GM18909 (cell line): Measurements from ENCODE around the gene RCC1.
"Not testable (repeated sequence)": the region's sequence is repeated elsewhere in the genome, so short reads cannot be mapped to it uniquely, and the experiment has no call there.

Experiments used
- ATAC-seq: cut with Tn5 transposase; IDR thresholded peaks from one replicate; pipeline ENCODE4 v1.9.1; 2021; ENCODE audit warnings: mild to moderate bottlenecking; ENCODE audit not compliant: unreplicated experiment, poor library complexity

Gene RCC1

GRCh38 chr1:28540651-28541050, 34.8 kb downstream of the RCC1 start:
- ATAC-seq: no peak

DNA sequence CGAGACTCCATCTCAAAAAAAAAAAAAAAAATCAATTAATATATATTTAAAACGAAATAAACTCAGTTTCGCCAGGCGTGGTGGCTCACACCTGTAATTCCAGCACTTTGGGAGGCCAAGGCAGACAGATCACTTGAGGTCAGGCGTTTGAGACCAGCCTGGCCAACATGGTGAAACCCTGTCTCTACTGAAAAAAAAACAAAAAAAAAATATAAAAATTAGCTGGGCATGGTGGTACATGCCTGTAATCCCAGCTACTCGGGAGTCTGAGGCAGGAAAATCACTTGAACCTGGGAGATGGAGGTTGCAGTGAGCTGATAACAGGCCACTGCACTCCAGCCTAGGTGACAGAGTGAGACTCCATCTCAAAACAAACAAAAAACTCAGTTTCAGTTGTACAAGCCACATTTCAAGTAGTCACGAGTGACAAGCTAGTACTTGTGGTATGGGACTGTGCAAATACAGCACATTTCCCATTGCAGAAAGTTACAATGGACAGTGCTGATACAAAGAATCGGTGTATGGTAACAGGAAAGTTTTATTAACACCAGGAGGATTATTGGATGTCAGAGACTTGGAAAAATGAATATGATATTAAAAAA, 35.7 kb downstream of the RCC1 start:
- ATAC-seq: not testable (repeated sequence)

DNA sequence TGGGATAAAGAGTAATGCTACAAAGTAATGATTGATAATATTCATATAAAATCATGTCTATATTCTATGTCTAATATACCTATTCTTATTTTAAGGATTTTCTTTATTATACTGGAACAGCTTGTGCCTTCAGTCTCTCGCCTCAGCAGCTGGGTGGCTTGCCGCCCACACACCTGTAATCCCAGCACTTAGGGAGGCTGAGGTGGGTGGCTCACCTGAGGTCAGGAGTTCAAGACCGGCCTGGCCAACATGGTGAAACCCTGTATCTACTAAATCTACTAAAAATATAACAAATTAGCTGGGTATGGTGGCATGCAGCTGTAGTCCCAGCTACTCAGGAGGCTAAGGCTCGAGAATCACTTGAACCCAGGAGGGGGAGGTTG, 39.4 kb downstream of the RCC1 start:
- no peak for ATAC-seq

DNA sequence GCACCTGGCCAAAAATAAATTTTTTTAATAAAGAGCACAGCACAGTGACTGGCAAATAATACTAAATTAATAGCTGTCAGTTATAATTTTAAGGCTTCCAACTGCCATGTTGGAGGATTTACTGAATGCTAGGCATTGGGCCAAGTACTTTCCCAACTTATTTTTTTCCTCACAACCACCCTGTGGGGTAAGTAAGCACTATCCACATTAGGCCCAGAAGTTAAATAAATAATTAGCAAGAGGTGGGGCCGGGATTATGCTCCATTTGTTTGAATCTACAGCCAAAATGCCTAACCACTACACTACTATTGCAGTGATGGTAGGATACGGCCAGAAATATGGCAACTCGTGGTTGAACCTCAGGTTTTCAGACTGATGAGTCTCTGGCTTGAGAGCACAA, 42.5 kb downstream of the RCC1 start:
- no peak for ATAC-seq

GRCh38 chr1:28551381-28551780, 45.5 kb downstream of the RCC1 start:
- no peak for ATAC-seq

- peak; percentile 89 for ATAC-seq
Measured at GRCh38 chr1:28552758-28553663, 47.2 kb downstream of the RCC1 start, which contains the start of gene TRNAU1AP. Gene TRNAU1AP (plus strand): TSS chr1:28553085. CDS start chr1:28553111, 26 bp downstream.

DNA sequence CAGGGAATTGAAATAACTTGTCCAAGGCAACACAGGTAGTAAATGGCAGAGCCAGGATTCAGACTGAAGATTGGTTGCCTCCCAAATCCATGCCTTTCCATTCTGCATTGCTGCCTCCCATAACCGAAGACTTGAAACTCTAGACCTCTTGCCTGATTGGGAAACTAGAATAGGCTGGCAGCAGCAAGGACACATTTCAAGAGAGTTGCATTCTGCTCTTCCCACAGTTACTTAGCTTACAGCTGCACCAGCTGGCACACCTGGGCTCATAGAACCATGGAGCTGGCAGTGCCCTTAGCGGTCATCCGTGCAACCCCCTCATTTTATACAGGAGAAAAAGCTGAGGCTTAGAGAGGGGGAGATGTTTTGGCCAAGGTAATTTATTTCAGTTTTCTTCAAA, 55.0 kb downstream of the RCC1 start:
- ATAC-seq: no peak

- no peak for ATAC-seq
Measured at GRCh38 chr1:28564310-28564709, 58.5 kb downstream of the RCC1 start.

DNA sequence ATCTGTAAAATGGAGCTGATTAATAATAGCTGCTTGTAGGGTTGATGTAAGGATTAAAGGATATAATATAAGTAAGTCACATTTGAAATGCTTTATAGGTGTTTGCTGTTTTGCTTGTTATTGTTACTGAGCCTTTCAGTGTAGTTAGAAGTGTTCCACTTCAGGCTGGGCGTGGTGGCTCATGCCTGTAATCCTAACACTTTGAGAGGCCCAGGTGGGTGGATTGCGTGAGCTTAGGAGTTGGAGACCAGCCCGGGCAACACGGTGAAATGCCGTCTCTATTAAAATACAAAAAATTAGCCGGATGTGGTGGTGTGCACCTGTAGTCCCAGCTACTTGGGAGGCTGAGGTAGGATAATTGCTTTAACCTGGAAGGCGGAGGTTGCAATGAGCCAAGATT, 59.2 kb downstream of the RCC1 start:
- ATAC-seq: no peak

DNA sequence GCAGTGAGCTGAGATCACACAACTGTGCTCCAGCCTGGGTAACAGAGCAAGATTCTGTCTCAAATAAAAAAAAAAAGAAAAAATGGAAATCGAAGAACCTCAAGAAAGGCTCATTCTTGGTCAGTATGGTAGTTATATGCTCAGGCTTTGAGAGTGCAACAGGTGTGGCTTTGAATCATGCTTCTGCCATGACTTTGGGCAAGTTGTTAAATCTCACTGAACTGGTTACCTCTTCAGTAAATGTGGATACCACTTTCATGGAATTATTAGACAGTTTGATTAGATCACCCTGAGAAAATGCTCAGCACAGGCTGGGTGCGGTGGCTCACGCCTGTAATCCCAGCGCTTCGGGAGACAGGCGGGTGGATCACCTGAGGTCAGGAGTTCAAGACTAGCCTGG, 59.9 kb downstream of the RCC1 start:
- no peak for ATAC-seq

DNA sequence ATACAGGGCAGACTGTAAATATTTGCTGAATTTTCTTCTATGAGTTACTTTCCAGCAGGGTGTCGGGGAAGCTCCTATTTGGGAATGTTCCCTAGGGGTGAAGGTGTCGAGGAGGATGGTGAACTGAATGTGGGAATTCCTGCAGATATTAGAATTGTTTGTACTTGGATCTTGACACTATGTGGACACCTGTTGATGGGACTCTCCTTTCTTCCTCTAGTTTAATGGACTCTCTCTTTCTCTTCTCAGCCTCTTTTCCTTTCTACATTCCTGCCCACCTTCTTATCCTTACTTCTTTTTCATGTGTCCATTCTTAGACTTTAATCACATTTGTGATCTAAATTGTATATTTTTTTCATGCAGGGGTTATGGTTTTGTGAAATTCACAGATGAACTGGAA, 61.1 kb downstream of the RCC1 start:
- no peak for ATAC-seq

GRCh38 chr1:28571911-28572310, 66.1 kb downstream of the RCC1 start:
- no peak for ATAC-seq

- not testable (repeated sequence) for ATAC-seq
Measured at GRCh38 chr1:28572891-28573290, 67.0 kb downstream of the RCC1 start.

DNA sequence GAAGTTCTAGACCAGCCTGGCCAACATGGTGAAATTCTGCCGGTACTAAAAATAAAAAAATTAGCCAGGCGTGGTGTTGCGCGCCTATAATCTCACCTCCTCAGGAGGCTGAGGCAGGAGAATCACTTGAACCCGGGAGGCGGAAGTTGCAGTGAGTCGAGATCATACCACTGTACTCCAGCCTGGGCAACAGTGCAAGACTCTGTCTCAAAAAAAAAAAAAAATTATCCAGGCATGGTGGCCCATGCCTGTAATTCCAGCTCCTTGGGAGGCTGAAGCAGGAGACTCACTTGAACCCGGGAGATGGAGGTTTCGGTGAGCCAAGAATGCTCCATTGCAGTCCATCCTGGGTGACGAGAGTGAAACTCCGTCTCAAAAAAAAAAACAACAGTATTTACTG, 67.7 kb downstream of the RCC1 start:
- ATAC-seq: no peak

DNA sequence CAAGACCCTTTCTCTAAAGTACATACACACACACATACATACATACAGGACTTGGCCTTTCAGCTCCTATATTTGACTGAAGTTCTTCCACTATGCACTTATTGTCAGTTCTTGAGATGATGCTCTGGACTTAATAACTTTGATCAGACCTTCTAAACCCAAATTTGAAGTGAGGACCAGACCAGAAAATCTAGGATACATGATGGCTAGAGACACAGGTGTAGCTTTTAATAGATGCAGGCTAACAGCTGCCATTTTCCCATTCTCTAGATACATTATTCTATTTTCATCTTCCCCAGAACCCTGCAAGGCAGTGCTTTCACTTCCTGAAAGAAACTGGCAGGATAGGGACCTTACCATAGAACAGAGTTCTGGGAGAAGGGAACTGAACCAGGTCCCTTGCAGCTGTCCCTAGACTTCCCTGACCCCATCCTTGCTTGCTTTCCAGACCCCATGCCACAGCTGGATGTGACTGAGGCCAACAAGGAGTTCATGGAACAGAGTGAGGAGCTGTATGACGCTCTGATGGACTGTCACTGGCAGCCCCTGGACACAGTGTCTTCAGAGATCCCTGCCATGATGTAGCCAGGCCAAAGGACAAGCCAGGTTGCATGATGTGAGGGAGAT, 71.3 kb downstream of the RCC1 start:
- ATAC-seq: no peak

DNA sequence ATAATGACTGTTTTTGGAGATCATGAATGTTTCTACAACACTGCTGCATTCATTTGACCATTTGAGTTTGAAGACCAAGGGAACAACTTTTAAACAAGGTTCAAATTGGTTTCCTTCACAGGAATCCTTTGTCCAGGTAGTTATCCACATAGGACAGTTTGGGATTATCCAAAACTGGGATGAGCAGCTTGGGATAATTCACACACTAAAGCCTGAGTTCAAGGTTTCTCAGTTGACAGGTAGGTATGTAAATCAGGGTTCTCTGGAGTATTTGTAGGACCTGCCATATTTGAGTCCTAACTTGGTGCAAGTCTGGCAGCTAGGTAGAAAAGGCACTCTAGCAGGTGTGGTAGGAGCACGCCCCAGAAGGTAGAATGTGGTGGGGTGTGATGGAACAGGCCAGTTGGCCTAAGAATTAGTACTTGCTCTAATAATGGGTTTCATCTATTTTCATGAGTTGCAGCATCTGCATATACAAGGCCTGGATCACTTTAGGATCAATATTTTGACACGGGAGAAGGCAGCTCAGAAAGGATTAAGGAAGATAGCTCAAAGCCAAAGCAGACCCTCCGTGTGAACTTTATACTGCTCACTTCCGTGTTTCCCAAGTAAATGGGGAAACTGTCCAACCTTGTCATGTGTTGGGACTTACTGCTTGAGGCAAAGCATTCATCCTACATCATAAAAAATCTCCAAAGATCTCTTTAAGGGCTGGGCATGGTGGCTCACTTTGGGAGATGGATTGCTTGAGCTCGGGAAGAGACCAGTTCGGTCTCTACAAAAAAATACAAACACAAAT, 72.1 kb downstream of the RCC1 start:
- ATAC-seq: no peak

DNA sequence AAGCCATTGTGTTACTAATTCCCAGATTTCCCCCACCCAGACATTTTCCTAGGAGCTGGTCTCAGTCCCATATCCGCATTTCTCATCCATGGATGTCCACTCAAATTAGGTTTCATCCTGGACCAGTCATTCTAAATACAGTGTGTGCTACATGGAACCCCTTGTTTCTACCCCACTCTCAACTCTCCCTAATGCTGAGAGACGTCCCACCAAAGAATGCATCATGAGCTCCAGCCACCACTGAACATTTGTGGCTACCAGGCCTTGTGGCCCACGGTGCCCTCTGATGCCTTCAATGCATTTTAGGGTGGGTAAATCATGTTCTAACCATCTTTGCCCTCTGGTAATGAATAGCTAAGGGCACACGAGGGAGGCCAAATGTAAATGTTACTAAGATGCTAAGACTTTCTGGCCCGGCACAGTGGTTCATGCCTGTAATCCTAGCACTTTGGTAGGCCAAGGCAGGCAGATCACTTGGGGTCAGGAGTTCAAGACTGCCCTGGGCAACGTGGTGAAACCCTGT, 72.9 kb downstream of the RCC1 start:
- ATAC-seq: no peak

GRCh38 chr1:28579401-28579800, 73.6 kb downstream of the RCC1 start:
- ATAC-seq: no peak

DNA sequence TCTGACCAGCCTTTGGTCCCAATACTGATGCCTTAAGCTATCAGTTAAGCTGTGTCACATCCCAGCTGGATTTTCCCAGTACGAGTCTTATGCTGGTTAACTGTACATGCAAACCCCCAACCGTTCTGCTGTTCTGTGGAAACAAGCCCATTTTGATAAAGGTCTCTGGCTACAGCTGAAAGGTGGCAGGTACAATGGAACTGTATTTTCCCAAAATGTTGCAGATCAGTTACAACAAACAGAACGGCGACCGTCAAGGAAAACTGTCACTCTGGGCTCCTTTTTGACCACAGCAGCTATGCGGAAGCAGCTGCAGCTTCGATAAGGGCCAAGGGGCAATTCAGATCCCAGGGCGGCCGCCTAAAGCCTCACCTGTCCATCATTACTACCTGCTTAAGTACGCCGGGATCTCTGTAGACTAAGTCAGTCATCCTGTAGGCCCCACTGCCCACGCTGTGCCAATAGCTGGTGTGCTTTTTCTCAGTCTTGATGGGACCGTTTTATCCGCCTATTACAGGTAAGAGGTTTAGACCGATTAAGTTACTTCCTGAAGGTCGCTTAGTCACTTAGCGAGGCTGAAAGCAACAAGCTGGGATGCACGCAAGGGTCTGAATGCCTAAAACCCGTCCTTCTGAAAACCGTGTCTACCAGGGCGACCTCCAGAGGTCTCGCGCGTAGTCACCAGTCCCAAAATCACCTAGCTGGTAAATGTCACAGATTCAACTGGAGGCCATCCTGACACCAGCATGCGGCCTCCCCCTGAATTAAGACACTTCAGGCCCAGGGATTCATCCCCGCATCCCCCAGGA, 75.1 kb downstream of the RCC1 start:
- ATAC-seq: peak; percentile 5
